HG03354 (cell line): ENCODE measurements around the gene MMRN2.

Source experiments
- ATAC-seq: cut with Tn5 transposase; IDR thresholded peaks from one replicate; pipeline ENCODE4 v1.9.1; 2021; ENCODE audit warnings: mild to moderate bottlenecking; ENCODE audit not compliant: unreplicated experiment, poor library complexity, severe bottlenecking

The MMRN2 gene

DNA sequence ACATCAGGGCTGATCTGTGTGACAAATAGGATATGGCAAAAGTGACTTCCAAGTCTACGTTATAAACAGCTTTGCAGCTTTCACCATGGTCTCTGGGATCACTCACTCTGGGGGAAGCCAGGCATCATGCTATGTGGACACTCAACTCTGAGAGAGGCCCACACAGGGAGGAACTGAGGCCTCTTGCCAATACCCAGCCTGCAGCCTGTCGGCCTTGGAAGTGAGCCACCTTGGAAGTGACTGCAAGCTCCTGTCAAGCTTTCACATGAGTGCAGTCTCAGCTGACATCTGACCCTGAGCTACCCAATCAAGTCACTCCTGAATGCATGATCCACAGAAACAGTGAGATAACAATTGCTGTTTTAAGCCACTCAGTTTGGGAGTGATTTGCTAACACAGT is 56.5 kb downstream of the MMRN2 start:
- ATAC-seq = no peak

- ATAC-seq = no peak
Measured at GRCh38 chr10:86899670-86900276, 57.6 kb downstream of the MMRN2 start.

- no peak for ATAC-seq
Measured at GRCh38 chr10:86899132-86899531, 58.3 kb downstream of the MMRN2 start.

DNA sequence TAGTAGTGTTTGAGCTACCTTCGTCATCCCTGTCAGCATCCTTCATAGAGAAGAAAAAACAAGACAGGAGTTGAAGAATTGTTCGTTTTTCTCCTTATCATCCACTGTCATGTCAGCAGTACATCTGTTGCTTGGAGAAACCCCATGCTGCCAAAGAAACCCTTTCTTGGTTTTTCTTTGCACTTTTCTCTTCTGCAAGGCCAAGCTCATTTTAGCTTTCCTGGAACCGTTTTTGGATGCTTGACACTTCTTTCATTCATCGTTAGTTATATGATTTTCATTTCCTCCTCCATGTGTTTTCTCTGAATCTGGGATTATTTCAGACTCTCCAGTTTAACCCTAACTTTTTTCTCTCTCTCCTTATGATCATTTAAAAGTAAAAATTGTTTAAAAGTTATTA is 58.9 kb downstream of the MMRN2 start:
- no peak for ATAC-seq

DNA sequence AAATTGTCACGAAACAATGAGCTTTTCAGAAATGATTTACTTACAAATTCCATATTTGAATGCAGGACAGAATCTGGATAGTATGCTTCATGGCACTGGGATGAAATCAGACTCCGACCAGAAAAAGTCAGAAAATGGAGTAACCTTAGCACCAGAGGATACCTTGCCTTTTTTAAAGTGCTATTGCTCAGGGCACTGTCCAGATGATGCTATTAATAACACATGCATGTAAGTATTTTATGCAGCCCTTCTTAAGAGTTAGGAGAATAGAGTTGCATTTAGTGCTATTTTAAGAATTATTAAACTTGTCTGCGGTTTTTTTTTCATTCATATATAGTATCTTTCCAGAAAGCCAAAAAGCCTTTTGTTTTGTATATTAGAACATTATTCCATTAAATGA is 67.4 kb downstream of the MMRN2 start:
- no peak for ATAC-seq

GRCh38 chr10:86888585-86889381 is 68.6 kb downstream of the MMRN2 start:
- peak; percentile 98 for ATAC-seq
